Measurements from ENCODE around the gene DGKI.
A peak's percentile ranks its signal among the peaks of the same experiment; 100 is the strongest.
"Not testable (repeated sequence)": the region's sequence is repeated elsewhere in the genome, so short reads cannot be mapped to it uniquely, and the experiment has no call there.

DGKI gene

GRCh38 chr7:137835486-137836112 is 11.2 kb downstream of the DGKI start:
- no peak for DNase-seq

GRCh38 chr7:137834552-137834951 is 12.2 kb downstream of the DGKI start:
- no peak for DNase-seq

GRCh38 chr7:137832990-137833389 is 13.8 kb downstream of the DGKI start:
- not testable (repeated sequence) for DNase-seq

GRCh38 chr7:137832382-137832781 is 14.4 kb downstream of the DGKI start:
- no peak for DNase-seq

- DNase-seq = not testable (repeated sequence)
Measured at GRCh38 chr7:137831555-137831954, 15.2 kb downstream of the DGKI start.

- DNase-seq = no peak
Measured at GRCh38 chr7:137829337-137829992, 17.3 kb downstream of the DGKI start.

GRCh38 chr7:137828456-137828855 is 18.3 kb downstream of the DGKI start:
- DNase-seq = no peak

GRCh38 chr7:137825489-137825888 is 21.3 kb downstream of the DGKI start:
- no peak for DNase-seq

GRCh38 chr7:137820677-137821420 is 25.9 kb downstream of the DGKI start:
- DNase-seq = peak; percentile 79 to 89

- peak; percentile 47 to 71 for DNase-seq
Measured at GRCh38 chr7:137820156-137820555, 26.6 kb downstream of the DGKI start.

GRCh38 chr7:137818036-137818435 is 28.7 kb downstream of the DGKI start:
- no peak for DNase-seq

- DNase-seq = peak in 1 of 2 experiments; percentile 1
Measured at GRCh38 chr7:137816696-137817320, 30.0 kb downstream of the DGKI start.

GRCh38 chr7:137813541-137813940 is 33.2 kb downstream of the DGKI start:
- no peak for DNase-seq

- DNase-seq = no peak
Measured at GRCh38 chr7:137810248-137810647, 36.5 kb downstream of the DGKI start.

- DNase-seq = no peak
Measured at GRCh38 chr7:137804836-137805235, 41.9 kb downstream of the DGKI start.

GRCh38 chr7:137801491-137801890 is 45.3 kb downstream of the DGKI start:
- DNase-seq = peak in 1 of 2 experiments; percentile 52

- no peak for DNase-seq
Measured at GRCh38 chr7:137801003-137801402, 45.8 kb downstream of the DGKI start.

- no peak for DNase-seq
Measured at GRCh38 chr7:137798073-137798763, 48.6 kb downstream of the DGKI start.

- DNase-seq = no peak
Measured at GRCh38 chr7:137795211-137795610, 51.6 kb downstream of the DGKI start.

- DNase-seq = no peak
Measured at GRCh38 chr7:137791930-137792329, 54.8 kb downstream of the DGKI start.

- no peak for DNase-seq
Measured at GRCh38 chr7:137790828-137791227, 55.9 kb downstream of the DGKI start.

GRCh38 chr7:137789215-137789882 is 57.4 kb downstream of the DGKI start:
- DNase-seq = no peak

All from NCI-H524 (cell line).